Activated T-helper 1 cell treated with anti-CD3 and anti-CD28 coated beads, Interleukin-12 subunit alpha, Interleukin-12 subunit beta, Interleukin-2, Interleukin-4 antibody, amounts not matched to agents 30 ng/mL and 10 ng/mL and 1 ng/mL, durations not matched to agents 14 hours and 24 hours and 36 hours (primary cell): ENCODE data around the gene RBFOX2. TPM values are rescaled to one million over a fixed set of nuclear protein-coding genes. Genes with fewer than 3 reads are reported as not detected.

Experiments
- DNase-seq: peaks from one replicate; pipeline ENCODE4 v3.0.0; 2021; ENCODE audit warnings: low spot score
- H3K27ac Mint-ChIP-seq: one replicate; pipeline ENCODE4 v1.8.0; 2021; ENCODE audit warnings: mild to moderate bottlenecking, mixed read lengths
- H3K27me3 Mint-ChIP-seq: one replicate; pipeline ENCODE4 v1.8.0; 2022; ENCODE audit warnings: mild to moderate bottlenecking, moderate library complexity, mixed read lengths; ENCODE audit not compliant: insufficient read depth
- H3K36me3 Mint-ChIP-seq: one replicate; pipeline ENCODE4 v1.8.0; 2021; ENCODE audit warnings: low read depth, mixed read lengths
- H3K4me1 Mint-ChIP-seq: one replicate; pipeline ENCODE4 v1.8.0; 2021; ENCODE audit warnings: low read depth, mixed read lengths
- H3K4me3 Mint-ChIP-seq: one replicate; pipeline ENCODE4 v1.8.0; 2021; ENCODE audit warnings: mild to moderate bottlenecking, moderate library complexity, mixed read lengths
- H3K9me3 Mint-ChIP-seq: one replicate; pipeline ENCODE4 v1.8.0; 2021; ENCODE audit warnings: mixed read lengths
- intact Hi-C: fragments of 100-400 bp; cut with micrococcal nuclease; formaldehyde crosslinking; loops from one replicate; pipeline ENCODE4 v1.15.1; 2024
- total RNA-seq: library from RNA; stranded (reverse); gene quantifications from 2 replicates; pipeline ENCODE4 v1.2.3, GENCODE V29; 2022

RBFOX2 gene
- total RNA-seq, 1 donor from 2014 or later = 3.8 TPM

DNA sequence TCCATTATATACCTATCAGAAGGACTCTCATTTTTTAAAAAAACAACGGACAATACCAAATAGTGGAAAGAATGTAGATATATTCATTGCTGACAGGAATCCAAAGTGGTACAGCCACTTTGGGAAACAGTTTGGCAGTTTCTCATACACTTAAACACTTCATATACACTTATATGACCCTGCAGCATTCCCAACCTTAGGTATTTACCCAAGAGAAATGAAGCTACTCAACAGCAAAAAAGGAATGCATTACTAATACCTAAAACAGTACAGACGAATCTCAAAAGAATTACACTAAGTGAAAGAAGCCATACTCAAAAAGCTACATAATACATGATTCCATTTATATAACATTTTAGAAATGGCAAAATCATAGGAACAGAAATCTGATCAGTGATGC lies 51.5 kb downstream of the RBFOX2 start:
- Mint-ChIP-seq H3K4me3 (no peak overlapping the region), H3K27me3 (peaks cover 9% of the 10 kb centered on the region), H3K4me1 (no peaks in the 10 kb centered on the region), H3K27ac (no peak overlapping the region), H3K36me3 (no peaks in the 10 kb centered on the region), H3K9me3 (no peaks in the 10 kb centered on the region)
- DNase-seq = no peak
- intact Hi-C loops = no loop called here

DNA sequence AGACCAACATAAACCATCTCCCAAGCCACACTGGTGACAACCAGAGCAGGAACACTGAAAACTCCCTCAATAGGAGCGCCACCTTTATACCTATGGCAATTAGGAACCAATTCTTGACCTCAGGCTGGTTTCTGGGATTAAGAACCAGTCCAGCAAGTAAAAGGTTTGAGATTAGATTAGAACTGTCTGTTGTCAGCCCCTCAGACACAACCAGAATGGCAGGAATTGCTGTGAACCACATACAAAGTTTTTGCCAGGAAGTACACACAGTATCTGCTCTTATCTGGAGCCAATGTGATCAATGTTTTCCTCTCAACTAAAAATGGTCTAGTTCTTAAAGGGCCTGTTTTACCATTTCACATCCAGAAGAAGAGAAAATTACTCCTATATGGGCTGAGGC lies 55.2 kb downstream of the RBFOX2 start:
- intact Hi-C loops = no loop called here
- H3K9me3 Mint-ChIP-seq = no peaks in the 10 kb centered on the region
- no peak overlapping the region for H3K27ac Mint-ChIP-seq
- no peaks in the 10 kb centered on the region for H3K36me3 Mint-ChIP-seq
- DNase-seq = no peak
- H3K27me3 Mint-ChIP-seq = peaks cover 6% of the 10 kb centered on the region
- H3K4me1 Mint-ChIP-seq = no peaks in the 10 kb centered on the region
- no peak overlapping the region for H3K4me3 Mint-ChIP-seq

DNA sequence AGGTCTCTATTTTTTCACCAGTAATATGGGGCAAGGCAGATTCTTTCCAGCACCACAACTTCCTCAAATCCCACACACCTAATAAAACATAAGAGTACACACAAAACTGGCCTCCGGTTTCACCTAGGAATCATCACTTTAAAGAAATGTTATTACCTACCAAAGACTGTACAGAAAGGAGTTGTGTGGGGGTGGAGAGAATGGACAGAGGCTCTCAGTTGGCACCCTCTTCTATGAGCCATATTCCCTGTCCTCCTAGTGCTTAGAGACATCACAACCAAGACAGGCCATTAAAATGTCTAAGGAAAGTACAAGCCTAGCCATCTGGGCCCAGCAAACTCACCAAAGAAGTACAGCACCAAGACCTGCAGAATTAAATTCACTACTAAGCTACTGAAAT lies 56.1 kb downstream of the RBFOX2 start:
- Mint-ChIP-seq H3K4me3 (no peak overlapping the region), H3K27ac (no peak overlapping the region), H3K9me3 (no peaks in the 10 kb centered on the region), H3K36me3 (no peaks in the 10 kb centered on the region), H3K27me3 (peaks cover 10% of the 10 kb centered on the region), H3K4me1 (no peaks in the 10 kb centered on the region)
- intact Hi-C loops = no loop called here
- DNase-seq = no peak

DNA sequence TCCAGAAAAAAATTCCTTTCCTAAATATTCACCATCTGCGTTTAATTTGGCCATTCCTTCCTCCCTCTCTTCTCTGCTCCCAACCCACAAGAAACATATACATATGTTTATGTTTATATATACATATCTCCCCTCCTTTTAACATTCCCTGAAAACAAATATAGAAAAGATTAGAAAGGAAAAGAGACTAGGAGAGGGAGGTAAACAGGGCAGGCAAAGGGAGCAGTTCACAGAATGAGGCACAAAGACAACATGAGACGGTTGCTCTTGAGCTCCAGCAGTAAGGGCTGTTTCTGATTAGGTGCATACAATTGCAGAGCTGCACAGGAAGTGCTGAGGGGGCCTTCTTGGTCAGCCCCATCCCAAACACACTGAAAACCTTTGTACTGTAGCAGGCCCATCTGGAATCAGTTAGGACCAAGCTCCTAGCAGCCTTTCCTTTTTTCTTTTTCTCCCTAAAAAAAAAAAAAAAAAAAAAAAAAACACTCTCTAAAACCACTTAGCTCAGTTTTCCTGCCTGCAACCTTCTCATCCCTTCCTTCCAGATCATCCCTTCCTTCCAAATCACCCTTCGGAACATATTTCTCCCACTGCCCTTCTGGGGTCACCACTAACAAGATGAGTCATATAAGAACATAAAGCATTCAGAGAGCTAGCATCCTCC lies 57.0 kb downstream of the RBFOX2 start:
- Mint-ChIP-seq H3K36me3 (no peaks in the 10 kb centered on the region), H3K4me1 (no peaks in the 10 kb centered on the region), H3K4me3 (no peak overlapping the region), H3K27me3 (peaks cover 12% of the 10 kb centered on the region), H3K27ac (no peak overlapping the region), H3K9me3 (no peaks in the 10 kb centered on the region)
- intact Hi-C loops = no loop called here
- no peak for DNase-seq

DNA sequence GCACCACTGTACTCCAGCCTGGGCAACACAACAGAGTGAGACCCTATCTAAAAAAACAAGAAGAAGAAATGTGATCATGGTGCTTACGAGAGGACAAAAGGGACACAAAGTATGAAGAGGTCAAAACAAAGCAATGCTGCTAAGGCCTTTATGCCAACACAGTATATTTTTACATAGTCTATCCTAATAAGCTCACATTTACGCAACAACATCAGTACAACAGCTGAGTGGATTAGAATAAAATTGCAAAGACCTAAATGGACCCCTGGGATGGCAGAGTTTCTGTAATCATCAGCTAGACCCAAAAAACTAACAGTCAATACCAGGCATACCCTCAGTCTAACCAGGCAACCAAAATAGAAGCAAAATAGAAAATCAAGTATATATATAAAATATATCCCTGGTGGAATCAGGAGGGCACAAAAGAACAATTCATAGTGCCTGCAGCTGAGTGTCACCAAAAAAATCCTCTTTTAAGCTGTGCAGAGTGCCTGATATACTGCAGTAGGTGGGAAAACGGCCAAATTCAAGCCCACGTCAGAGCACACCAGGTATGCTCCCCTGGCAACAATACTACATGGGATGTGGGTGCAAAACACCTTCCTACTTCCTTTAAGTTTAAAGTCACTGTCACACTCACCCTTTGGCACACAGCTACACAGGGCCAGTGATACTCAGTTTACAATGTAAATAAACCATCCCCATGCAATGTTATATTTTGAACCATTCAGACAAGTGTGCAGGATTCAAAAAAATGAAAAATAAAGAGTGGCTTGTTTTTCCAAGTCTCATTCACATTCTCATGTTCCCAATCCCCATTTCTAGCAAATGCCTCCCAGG lies 57.8 kb downstream of the RBFOX2 start:
- Mint-ChIP-seq H3K9me3 (no peaks in the 10 kb centered on the region), H3K4me1 (no peaks in the 10 kb centered on the region), H3K27ac (no peak overlapping the region), H3K36me3 (no peaks in the 10 kb centered on the region), H3K27me3 (peaks cover 12% of the 10 kb centered on the region), H3K4me3 (no peak overlapping the region)
- no peak for DNase-seq
- intact Hi-C loops = no loop called here

DNA sequence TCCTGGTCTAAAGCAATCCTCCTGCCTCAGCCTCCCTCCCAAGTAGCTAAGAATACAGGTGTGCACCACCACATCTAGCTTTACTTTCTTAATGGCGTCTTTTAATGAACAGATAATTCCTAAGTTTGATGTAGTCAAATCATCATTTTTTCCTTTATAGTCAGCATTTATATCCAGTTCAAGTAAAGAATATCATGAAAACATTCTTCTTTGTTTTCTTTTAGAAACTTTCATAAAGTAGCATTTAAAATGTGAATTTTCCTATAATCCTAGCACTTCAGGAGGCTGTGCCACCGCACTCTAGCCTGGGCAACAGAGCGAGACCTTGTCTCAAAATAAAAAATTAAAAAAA lies 61.6 kb downstream of the RBFOX2 start:
- intact Hi-C loops = no loop called here
- Mint-ChIP-seq H3K4me3 (no peak overlapping the region), H3K27me3 (peaks cover 11% of the 10 kb centered on the region), H3K27ac (no peak overlapping the region), H3K9me3 (no peaks in the 10 kb centered on the region), H3K36me3 (no peaks in the 10 kb centered on the region), H3K4me1 (no peaks in the 10 kb centered on the region)
- DNase-seq = no peak

DNA sequence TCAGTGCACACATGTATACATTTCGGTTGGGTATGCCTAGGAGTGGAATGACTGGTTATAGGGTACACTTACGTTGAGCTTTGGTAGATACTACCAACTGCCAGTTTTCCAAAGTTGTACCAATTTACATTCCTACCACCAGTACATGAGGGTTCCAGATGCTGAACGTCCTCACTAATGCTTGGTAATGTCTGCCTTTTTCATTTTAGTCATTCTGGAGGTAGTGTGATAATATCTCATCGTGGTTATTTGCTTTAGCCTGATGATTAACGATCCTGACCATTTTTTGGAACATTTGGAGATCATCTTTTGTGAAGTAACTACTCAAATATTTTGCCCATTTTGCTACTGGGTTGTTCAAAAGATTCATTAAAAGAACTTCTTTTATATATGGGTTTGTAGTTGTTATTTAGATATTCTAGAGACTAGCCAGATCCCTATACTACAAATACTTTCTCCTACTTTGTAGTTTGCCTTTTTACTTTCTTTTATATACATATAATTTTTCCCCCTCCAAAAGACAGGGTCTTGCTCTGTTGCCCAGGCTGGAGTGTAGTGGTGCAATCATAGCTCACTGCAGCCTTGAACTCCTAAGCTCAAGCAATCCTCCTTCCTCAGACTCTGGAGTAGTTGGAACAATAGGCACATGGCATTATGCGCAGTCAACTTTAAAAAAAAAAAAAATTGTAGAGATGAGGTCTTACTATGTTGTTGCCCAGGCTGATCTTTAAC lies 62.1 kb downstream of the RBFOX2 start:
- Mint-ChIP-seq H3K27ac (no peak overlapping the region), H3K4me1 (no peaks in the 10 kb centered on the region), H3K9me3 (no peaks in the 10 kb centered on the region), H3K27me3 (peaks cover 11% of the 10 kb centered on the region), H3K4me3 (no peak overlapping the region), H3K36me3 (no peaks in the 10 kb centered on the region)
- DNase-seq = no peak
- intact Hi-C loops = no loop called here

DNA sequence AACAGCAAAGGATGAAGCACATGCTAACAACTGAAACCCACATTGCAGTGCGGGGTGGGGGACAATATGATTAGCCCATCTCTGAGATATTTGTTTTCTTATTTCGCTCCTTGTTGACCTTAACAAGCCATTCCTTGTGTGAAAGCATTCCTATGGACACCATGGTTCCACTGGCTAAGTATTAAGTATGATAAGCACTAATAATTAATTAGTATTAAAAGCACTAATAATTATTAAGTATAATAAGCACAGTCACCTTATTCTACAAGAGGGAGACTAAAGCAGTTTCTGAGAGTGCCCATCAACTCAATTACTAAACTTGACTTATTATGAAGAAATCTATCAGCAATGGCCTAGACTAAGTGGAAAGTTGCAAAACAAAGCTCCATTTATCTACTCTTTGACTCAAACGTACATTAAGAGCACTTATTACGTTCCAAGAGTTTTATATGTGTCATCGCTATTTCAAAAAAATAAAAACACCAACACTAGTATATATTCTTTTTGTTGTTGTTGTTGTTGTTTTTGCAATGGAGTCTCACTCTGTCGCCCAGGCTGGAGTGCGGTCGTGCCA lies 65.3 kb downstream of the RBFOX2 start:
- no peak overlapping the region for H3K27ac Mint-ChIP-seq

DNA sequence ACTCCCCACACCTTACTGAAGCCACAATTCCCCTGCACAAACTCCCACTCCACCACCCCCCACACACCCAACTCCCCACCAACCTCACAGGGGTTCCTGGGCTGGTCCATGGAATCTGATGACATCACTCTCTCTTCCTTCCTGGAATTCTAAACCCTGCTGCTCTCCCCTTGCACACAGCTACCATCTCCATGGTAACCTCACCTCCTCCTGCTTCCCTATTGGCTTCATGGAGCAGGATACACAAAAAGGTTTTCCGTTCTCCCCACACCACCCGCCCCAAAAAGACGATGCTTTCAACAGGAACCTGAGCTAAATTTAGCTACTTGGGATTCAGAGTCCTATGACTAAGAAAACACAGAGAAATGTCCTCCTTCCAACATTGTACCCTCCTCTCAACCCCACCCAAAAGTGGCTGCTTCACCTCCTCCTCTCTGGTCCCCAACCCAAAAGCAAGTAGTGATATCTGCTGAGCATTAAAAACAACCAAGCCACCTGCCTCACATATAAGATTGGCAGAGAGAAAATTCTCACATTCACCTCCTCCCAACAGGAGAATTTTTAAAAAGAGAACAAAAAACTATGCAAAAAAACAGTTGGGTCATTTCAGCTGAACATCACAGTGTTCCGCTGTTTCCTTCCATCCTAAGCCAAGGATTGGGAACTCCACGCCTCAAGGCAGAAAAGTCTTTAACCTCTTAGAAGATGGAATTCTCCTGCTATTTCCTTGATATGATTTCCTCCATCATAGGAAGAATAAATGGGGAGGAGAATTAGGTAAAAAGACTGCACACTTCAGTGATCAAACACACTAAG lies 66.9 kb downstream of the RBFOX2 start:
- Mint-ChIP-seq H3K4me3 (no peak overlapping the region), H3K27me3 (peaks cover 14% of the 10 kb centered on the region), H3K36me3 (no peaks in the 10 kb centered on the region), H3K9me3 (no peaks in the 10 kb centered on the region), H3K4me1 (no peaks in the 10 kb centered on the region), H3K27ac (no peak overlapping the region)
- intact Hi-C loops = no loop called here
- no peak for DNase-seq

More for the DNA sequence above, 65.3 kb downstream of the RBFOX2 start:
- Mint-ChIP-seq H3K4me1 (no peaks in the 10 kb centered on the region), H3K9me3 (no peaks in the 10 kb centered on the region), H3K27me3 (peaks cover 19% of the 10 kb centered on the region), H3K36me3 (no peaks in the 10 kb centered on the region), H3K4me3 (no peak overlapping the region)
- intact Hi-C loops = no loop called here
- no peak for DNase-seq

DNA sequence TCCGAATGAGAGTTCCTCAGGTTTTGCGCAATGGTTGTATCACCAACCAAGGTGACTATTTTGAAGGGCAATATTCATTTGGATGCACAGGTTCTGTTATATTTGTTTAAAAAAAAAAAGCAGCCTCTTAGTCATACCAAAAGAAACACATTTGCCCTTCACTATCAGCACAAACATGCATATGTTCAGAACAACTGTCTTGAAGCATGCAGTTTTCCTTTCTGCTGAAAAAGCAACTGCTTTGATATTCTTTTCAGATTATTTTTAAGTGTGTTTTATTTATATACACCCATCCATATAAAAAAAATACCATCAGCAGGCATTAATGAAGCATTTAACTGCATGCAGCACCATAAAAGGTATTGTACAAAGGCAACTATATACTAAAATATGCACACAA lies 67.8 kb downstream of the RBFOX2 start:
- intact Hi-C loops = no loop called here
- no peaks in the 10 kb centered on the region for H3K9me3 Mint-ChIP-seq
- no peaks in the 10 kb centered on the region for H3K4me1 Mint-ChIP-seq

DNA sequence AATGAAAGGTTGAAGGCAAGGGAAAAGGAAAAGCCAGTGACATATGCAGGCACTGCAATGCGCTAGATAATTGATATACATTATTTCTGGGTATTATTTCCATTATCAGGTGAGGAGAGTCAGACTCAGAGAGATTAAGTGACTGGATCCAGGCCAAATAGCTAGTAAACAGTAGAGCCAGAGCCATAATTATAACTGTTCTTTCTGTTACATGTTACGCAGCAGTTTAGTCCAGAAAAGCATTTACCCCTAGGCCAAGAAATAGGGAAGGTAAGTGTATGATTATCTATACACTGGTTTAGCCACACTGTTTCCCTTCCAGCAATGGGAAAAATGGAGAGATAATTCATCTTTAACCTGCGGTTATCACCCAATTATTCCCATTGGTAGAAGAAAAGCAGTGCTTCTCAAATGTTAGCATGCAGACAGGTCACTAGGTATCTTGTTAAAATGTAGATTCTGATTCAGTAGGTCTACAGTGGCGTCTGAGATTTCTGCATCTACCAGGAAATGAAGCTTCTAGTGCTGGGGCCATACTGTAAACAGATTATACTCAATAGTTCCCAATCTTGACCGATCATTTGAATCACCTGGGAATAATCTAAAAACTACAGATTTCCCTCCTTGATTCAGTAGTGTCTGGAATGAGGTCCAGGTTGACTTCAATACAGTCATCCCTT lies 69.4 kb downstream of the RBFOX2 start:
- no peaks in the 10 kb centered on the region for H3K36me3 Mint-ChIP-seq
- no peaks in the 10 kb centered on the region for H3K9me3 Mint-ChIP-seq
- intact Hi-C loops = no loop called here
- H3K27me3 Mint-ChIP-seq = peaks cover 8% of the 10 kb centered on the region
- no peak overlapping the region for H3K27ac Mint-ChIP-seq
- H3K4me1 Mint-ChIP-seq = no peaks in the 10 kb centered on the region
- H3K4me3 Mint-ChIP-seq = no peak overlapping the region
- DNase-seq = no peak

More for the DNA sequence above, 67.8 kb downstream of the RBFOX2 start:
- no peak for DNase-seq
- Mint-ChIP-seq H3K27me3 (peaks cover 13% of the 10 kb centered on the region), H3K4me3 (no peak overlapping the region), H3K27ac (no peak overlapping the region), H3K36me3 (no peaks in the 10 kb centered on the region)

DNA sequence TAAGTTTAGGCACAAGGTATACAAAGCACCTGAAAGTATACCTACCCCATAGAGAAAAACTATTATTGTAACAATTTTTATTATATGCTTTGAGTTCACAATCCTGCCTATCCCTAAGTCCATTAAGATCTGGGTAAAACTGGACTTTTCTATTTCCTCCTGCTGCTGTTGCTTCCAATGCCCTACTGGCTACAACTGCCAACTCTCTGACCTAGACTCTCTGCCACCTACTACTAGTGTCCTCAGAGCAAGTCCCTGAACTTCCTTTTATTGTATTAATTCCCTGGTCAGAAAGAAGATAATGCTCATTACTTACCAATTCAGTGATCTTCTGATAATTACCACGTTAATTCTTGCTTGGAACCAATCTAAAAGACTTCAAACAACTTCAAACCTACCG lies 70.3 kb downstream of the RBFOX2 start:
- Mint-ChIP-seq H3K36me3 (no peaks in the 10 kb centered on the region), H3K27me3 (peaks cover 8% of the 10 kb centered on the region), H3K9me3 (no peaks in the 10 kb centered on the region), H3K4me1 (no peaks in the 10 kb centered on the region), H3K27ac (no peak overlapping the region), H3K4me3 (no peak overlapping the region)
- DNase-seq = no peak
- intact Hi-C loops = no loop called here
